ENCODE measurements around the gene GAPVD1. TPM values are rescaled to one million over a fixed set of nuclear protein-coding genes. Genes with fewer than 3 reads are reported as not detected.

The GAPVD1 gene
- total RNA-seq, 2 experiments from 2014 or later, result 29.6 to 44.5 TPM

- CTCF ChIA-PET (ENCODE audit: unreplicated experiment), result interaction anchor here (0.6 kb wide), 1 partner anchor 137 kb away, joined by 3 read pairs; no protein-coding TSS in a partner anchor
- H3K79me2 ChIP-seq (ENCODE audit: insufficient read depth, low read depth, low read length), result no peaks in the 10 kb centered on the region
- POLR2A ChIA-PET, result interaction anchor here (0.9 kb wide), 2 partner anchors 192 to 234 kb away, joined by 3 read pairs; no protein-coding TSS in a partner anchor
- H4K20me1 ChIP-seq (ENCODE audit: insufficient read depth, low read length), result no peaks in the 10 kb centered on the region
- no peaks in the 10 kb centered on the region for H3K9me2 ChIP-seq (ENCODE audit: insufficient read depth, low read length)
- H3K4me3 ChIP-seq (ENCODE audit: low read depth, low read length, poor library complexity, severe bottlenecking), result no peak overlapping the region
- H3K36me3 ChIP-seq (ENCODE audit: insufficient read depth, low read length), result no peaks in the 10 kb centered on the region
- no peak for DNase-seq (ENCODE audit: low spot score)
- intact Hi-C loops (cut with micrococcal nuclease; ENCODE audit: unreplicated experiment), result loop anchor here (10.0 kb wide), 2 partner anchors 524 to 764 kb away; partner anchors contain the start of gene WDR38
- no peak overlapping the region for H3K27ac ChIP-seq (ENCODE audit: low read depth, low read length, poor library complexity, severe bottlenecking)
- H2AFZ ChIP-seq (ENCODE audit: low read length), result no peak overlapping the region
- H3K4me2 ChIP-seq (ENCODE audit: low read length), result no peak overlapping the region
- no TSS peak for BruUV-seq (replicated peaks)
- no peaks in the 10 kb centered on the region for H3K9me3 ChIP-seq (ENCODE audit: low read length)
- peaks cover 7% of the 10 kb centered on the region for H3K4me1 ChIP-seq (ENCODE audit: insufficient read depth, low read length, poor library complexity, severe bottlenecking)
- no peak for TF ChIP-seq CTCF (conservative IDR thresholded peaks at IDR 0.05; ENCODE audit: low read length)
- no peak for TF ChIP-seq EZH2phosphoT487 (IDR thresholded peaks at IDR 0.05; ENCODE audit: borderline replicate concordance, low read depth, low read length)
These were observed 117.2 kb downstream of the GAPVD1 start for GRCh38 chr9:125378778-125379177.

- intact Hi-C loops (cut with micrococcal nuclease; ENCODE audit: unreplicated experiment), result loop anchor here (10.0 kb wide), 2 partner anchors 524 to 764 kb away; partner anchors contain the start of gene WDR38
- no TSS peak for BruUV-seq (replicated peaks)
- Histone ChIP-seq H3K36me3 (ENCODE audit: insufficient read depth, low read length) (no peaks in the 10 kb centered on the region), H3K27ac (ENCODE audit: low read depth, low read length, poor library complexity, severe bottlenecking) (no peak overlapping the region), H3K9me3 (ENCODE audit: low read length) (no peaks in the 10 kb centered on the region), H3K9me2 (ENCODE audit: insufficient read depth, low read length) (no peaks in the 10 kb centered on the region), H3K79me2 (ENCODE audit: insufficient read depth, low read depth, low read length) (no peaks in the 10 kb centered on the region), H3K4me2 (ENCODE audit: low read length) (no peak overlapping the region), H3K4me3 (ENCODE audit: low read depth, low read length, poor library complexity, severe bottlenecking) (no peak overlapping the region), H3K4me1 (ENCODE audit: insufficient read depth, low read length, poor library complexity, severe bottlenecking) (peaks cover 4% of the 10 kb centered on the region), H4K20me1 (ENCODE audit: insufficient read depth, low read length) (no peaks in the 10 kb centered on the region), H2AFZ (ENCODE audit: low read length) (no peak overlapping the region)
- CTCF ChIA-PET (ENCODE audit: unreplicated experiment), result no interaction called here
- POLR2A ChIA-PET, result interaction anchor here (0.6 kb wide), 1 partner anchor 1104 kb away, joined by 3 read pairs; no protein-coding TSS in a partner anchor
- DNase-seq (ENCODE audit: low spot score), result no peak
- TF ChIP-seq CTCF (conservative IDR thresholded peaks at IDR 0.05; ENCODE audit: low read length), result no peak
- no peak for TF ChIP-seq EZH2phosphoT487 (IDR thresholded peaks at IDR 0.05; ENCODE audit: borderline replicate concordance, low read depth, low read length)
These were observed 117.6 kb downstream of the GAPVD1 start for GRCh38 chr9:125379208-125379607.

GRCh38 chr9:125380406-125380805 is 118.8 kb downstream of the GAPVD1 start:
- no peak for DNase-seq (ENCODE audit: low spot score)
- TF ChIP-seq EZH2phosphoT487 (IDR thresholded peaks at IDR 0.05; ENCODE audit: borderline replicate concordance, low read depth, low read length) (no peak), CTCF (conservative IDR thresholded peaks at IDR 0.05; ENCODE audit: low read length) (no peak)
- POLR2A ChIA-PET, result no interaction called here
- Histone ChIP-seq H3K79me2 (ENCODE audit: insufficient read depth, low read depth, low read length) (no peaks in the 10 kb centered on the region), H2AFZ (ENCODE audit: low read length) (no peak overlapping the region), H3K9me3 (ENCODE audit: low read length) (no peaks in the 10 kb centered on the region), H3K4me1 (ENCODE audit: insufficient read depth, low read length, poor library complexity, severe bottlenecking) (no peaks in the 10 kb centered on the region), H3K4me2 (ENCODE audit: low read length) (no peak overlapping the region), H3K4me3 (ENCODE audit: low read depth, low read length, poor library complexity, severe bottlenecking) (no peak overlapping the region), H4K20me1 (ENCODE audit: insufficient read depth, low read length) (no peaks in the 10 kb centered on the region), H3K36me3 (ENCODE audit: insufficient read depth, low read length) (no peaks in the 10 kb centered on the region), H3K27ac (ENCODE audit: low read depth, low read length, poor library complexity, severe bottlenecking) (no peak overlapping the region), H3K9me2 (ENCODE audit: insufficient read depth, low read length) (no peaks in the 10 kb centered on the region)
- BruUV-seq (replicated peaks), result no TSS peak
- CTCF ChIA-PET (ENCODE audit: unreplicated experiment), result no interaction called here
- intact Hi-C loops (cut with micrococcal nuclease; ENCODE audit: unreplicated experiment), result no loop called here

All from OCI-LY7 (cell line).